ENCODE measurements around the gene CLCN7.

CLCN7 gene

DNA sequence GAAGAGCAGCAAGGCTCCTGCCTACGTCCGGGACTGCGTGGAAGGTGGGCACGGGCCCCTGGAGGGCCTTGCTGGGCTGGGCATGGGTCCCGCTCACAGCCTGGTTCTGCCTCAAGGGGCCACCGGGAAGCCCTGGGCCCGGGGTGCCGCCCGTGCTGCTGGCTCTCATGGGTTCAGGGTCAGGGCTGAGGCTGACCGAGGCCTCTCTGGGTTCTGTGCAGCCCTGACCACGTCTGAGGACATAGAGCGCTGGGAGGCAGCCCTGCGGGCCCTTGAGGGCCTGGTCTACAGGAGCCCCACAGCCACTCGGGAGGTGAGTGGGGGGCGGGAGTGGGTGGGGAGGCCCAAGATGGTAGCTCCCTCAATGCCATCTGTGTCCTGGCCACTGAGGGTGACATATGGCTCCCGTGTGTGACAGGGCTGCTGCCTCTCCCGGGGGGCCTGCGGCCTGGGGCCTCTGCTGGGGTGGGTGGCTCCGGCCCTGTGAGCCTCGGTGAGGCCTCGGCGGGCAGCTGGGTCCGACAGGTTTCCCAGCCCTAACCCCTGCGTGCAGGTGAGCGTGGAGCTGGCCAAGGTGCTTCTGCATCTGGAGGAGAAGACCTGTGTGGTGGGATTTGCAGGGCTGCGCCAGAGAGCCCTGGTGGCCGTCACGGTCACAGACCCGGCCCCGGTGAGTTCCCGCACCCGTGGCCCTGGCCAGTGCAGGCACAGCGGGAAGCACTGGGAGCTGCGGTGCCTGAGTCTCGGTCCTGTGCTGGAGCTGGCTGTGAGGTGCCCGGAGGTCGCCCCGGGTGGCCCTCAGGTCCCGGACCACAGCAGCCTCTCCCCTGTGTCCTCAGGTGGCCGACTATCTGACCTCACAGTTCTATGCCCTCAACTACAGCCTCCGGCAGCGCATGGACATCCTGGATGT is 27.5 kb upstream of the CLCN7 start:
- Histone ChIP-seq H3K4me3 (ENCODE audit: low read length in 2 of 2) (no peak overlapping the region), H3K36me3 (ENCODE audit: control insufficient read depth in 2 of 2, insufficient read depth in 2 of 2, low read length in 2 of 2) (peaks cover 6 to 40% of the 10 kb centered on the region in 2 donors), H3K9me3 (ENCODE audit: control insufficient read depth in 2 of 2, low read length in 2 of 2) (no peaks in the 10 kb centered on the region), H3K27ac (ENCODE audit: low read depth in 2 of 2, low read length in 2 of 2) (no peak overlapping the region), H3K4me1 (ENCODE audit: control insufficient read depth in 2 of 2, insufficient read depth in 2 of 2, low read length in 2 of 2) (no peaks in the 10 kb centered on the region), H3K9ac (ENCODE audit: low read depth in 1 of 2, low read length in 2 of 2) (no peak overlapping the region), H3K27me3 (ENCODE audit: control insufficient read depth in 2 of 2, insufficient read depth in 2 of 2, low read length in 2 of 2) (no peaks in the 10 kb centered on the region)

DNA sequence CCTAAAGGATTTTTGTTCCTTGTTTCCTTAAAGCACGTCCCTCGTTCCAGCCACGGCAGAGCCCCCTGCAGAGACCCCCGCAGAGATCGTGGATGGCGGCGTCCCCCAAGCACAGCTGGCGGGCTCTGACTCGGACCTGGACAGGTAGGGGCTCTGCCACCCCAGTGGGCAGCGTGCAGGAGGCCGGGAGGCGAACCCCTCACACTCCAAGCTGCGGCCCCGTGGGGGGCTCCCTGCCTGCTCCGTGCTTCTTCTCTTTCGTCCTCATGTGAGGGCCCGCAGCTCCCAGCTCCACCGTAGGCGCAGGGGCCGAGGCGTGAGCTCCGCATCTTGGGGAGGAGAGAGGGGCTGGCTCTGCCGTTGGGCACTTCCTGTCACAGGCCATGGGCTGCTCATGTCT is 26.8 kb upstream of the CLCN7 start:
- Histone ChIP-seq H3K4me3 (ENCODE audit: low read length in 2 of 2) (no peak overlapping the region), H3K9ac (ENCODE audit: low read depth in 1 of 2, low read length in 2 of 2) (no peak overlapping the region), H3K9me3 (ENCODE audit: control insufficient read depth in 2 of 2, low read length in 2 of 2) (no peaks in the 10 kb centered on the region), H3K27me3 (ENCODE audit: control insufficient read depth in 2 of 2, insufficient read depth in 2 of 2, low read length in 2 of 2) (no peaks in the 10 kb centered on the region), H3K36me3 (ENCODE audit: control insufficient read depth in 2 of 2, insufficient read depth in 2 of 2, low read length in 2 of 2) (peaks cover 12 to 47% of the 10 kb centered on the region in 2 donors), H3K27ac (ENCODE audit: low read depth in 2 of 2, low read length in 2 of 2) (no peak overlapping the region), H3K4me1 (ENCODE audit: control insufficient read depth in 2 of 2, insufficient read depth in 2 of 2, low read length in 2 of 2) (no peaks in the 10 kb centered on the region)

- Histone ChIP-seq H3K27me3 (ENCODE audit: control insufficient read depth in 2 of 2, insufficient read depth in 2 of 2, low read length in 2 of 2) (no peaks in the 10 kb centered on the region), H3K4me3 (ENCODE audit: low read length in 2 of 2) (no peak overlapping the region), H3K9me3 (ENCODE audit: control insufficient read depth in 2 of 2, low read length in 2 of 2) (no peaks in the 10 kb centered on the region), H3K36me3 (ENCODE audit: control insufficient read depth in 2 of 2, insufficient read depth in 2 of 2, low read length in 2 of 2) (peaks cover 13 to 48% of the 10 kb centered on the region in 2 donors), H3K27ac (ENCODE audit: low read depth in 2 of 2, low read length in 2 of 2) (no peak overlapping the region), H3K4me1 (ENCODE audit: control insufficient read depth in 2 of 2, insufficient read depth in 2 of 2, low read length in 2 of 2) (no peaks in the 10 kb centered on the region), H3K9ac (ENCODE audit: low read depth in 1 of 2, low read length in 2 of 2) (no peak overlapping the region)
Observed at GRCh38 chr16:1500465-1501150, 25.8 kb upstream of the CLCN7 start.

- H3K9ac ChIP-seq (ENCODE audit: low read depth in 1 of 2, low read length in 2 of 2): no peak overlapping the region
- no peak overlapping the region for H3K27ac ChIP-seq (ENCODE audit: low read depth in 2 of 2, low read length in 2 of 2)
- no peaks in the 10 kb centered on the region for H3K9me3 ChIP-seq (ENCODE audit: control insufficient read depth in 2 of 2, low read length in 2 of 2)
- peaks cover 15 to 50% of the 10 kb centered on the region in 2 donors for H3K36me3 ChIP-seq (ENCODE audit: control insufficient read depth in 2 of 2, insufficient read depth in 2 of 2, low read length in 2 of 2)
- H3K4me1 ChIP-seq (ENCODE audit: control insufficient read depth in 2 of 2, insufficient read depth in 2 of 2, low read length in 2 of 2): no peaks in the 10 kb centered on the region
- H3K27me3 ChIP-seq (ENCODE audit: control insufficient read depth in 2 of 2, insufficient read depth in 2 of 2, low read length in 2 of 2): no peaks in the 10 kb centered on the region
- H3K4me3 ChIP-seq (ENCODE audit: low read length in 2 of 2): no peak overlapping the region
Observed at GRCh38 chr16:1499756-1500464, 25.1 kb upstream of the CLCN7 start.

GRCh38 chr16:1498899-1499676 is 24.3 kb upstream of the CLCN7 start:
- Histone ChIP-seq H3K9ac (ENCODE audit: low read depth in 1 of 2, low read length in 2 of 2) (no peak overlapping the region), H3K27me3 (ENCODE audit: control insufficient read depth in 2 of 2, insufficient read depth in 2 of 2, low read length in 2 of 2) (no peaks in the 10 kb centered on the region), H3K4me1 (ENCODE audit: control insufficient read depth in 2 of 2, insufficient read depth in 2 of 2, low read length in 2 of 2) (peaks cover 2 to 8% of the 10 kb centered on the region in 2 donors), H3K4me3 (ENCODE audit: low read length in 2 of 2) (no peak overlapping the region), H3K27ac (ENCODE audit: low read depth in 2 of 2, low read length in 2 of 2) (no peak overlapping the region), H3K36me3 (ENCODE audit: control insufficient read depth in 2 of 2, insufficient read depth in 2 of 2, low read length in 2 of 2) (peaks cover 17 to 52% of the 10 kb centered on the region in 2 donors), H3K9me3 (ENCODE audit: control insufficient read depth in 2 of 2, low read length in 2 of 2) (no peaks in the 10 kb centered on the region)

DNA sequence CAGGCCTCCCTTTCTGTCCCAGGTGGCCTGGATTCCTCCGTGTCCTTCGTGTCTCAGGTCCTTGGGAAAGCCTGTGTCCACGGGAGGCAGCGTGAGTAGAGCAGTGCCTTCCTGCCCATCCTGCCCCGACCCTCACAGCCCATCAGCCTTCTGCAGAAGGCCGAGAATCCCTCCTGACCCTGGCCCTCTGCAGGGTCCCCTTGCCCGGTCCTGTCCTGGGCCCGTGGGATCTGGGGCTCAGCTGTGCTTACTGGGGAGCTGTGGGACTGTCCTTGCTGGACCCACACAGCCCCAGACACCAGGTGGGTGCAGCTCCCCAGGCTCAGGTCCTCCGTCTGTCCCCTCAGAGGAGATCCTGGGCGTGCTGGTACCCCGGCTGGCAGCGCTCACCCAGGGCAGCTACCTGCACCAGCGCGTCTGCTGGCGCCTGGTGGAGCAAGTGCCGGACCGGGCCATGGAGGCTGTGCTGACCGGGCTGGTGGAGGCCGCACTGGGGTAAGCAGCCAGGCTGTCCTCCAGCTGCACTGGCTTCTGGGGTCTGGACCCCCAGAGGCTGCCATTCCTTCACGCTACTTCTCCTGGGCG is 22.3 kb upstream of the CLCN7 start:
- no peak overlapping the region for H3K27ac ChIP-seq (ENCODE audit: low read depth in 2 of 2, low read length in 2 of 2)
- peaks cover 14 to 42% of the 10 kb centered on the region in 2 donors for H3K36me3 ChIP-seq (ENCODE audit: control insufficient read depth in 2 of 2, insufficient read depth in 2 of 2, low read length in 2 of 2)
- H3K9ac ChIP-seq (ENCODE audit: low read depth in 1 of 2, low read length in 2 of 2): no peak overlapping the region
- H3K27me3 ChIP-seq (ENCODE audit: control insufficient read depth in 2 of 2, insufficient read depth in 2 of 2, low read length in 2 of 2): no peaks in the 10 kb centered on the region
- H3K9me3 ChIP-seq (ENCODE audit: control insufficient read depth in 2 of 2, low read length in 2 of 2): no peaks in the 10 kb centered on the region
- H3K4me1 ChIP-seq (ENCODE audit: control insufficient read depth in 2 of 2, insufficient read depth in 2 of 2, low read length in 2 of 2): peaks cover 15% of the 10 kb centered on the region in 2 donors
- no peak overlapping the region for H3K4me3 ChIP-seq (ENCODE audit: low read length in 2 of 2)

GRCh38 chr16:1496464-1496863 is 21.6 kb upstream of the CLCN7 start:
- Histone ChIP-seq H3K4me3 (ENCODE audit: low read length in 2 of 2) (no peak overlapping the region), H3K4me1 (ENCODE audit: control insufficient read depth in 2 of 2, insufficient read depth in 2 of 2, low read length in 2 of 2) (peaks cover 15% of the 10 kb centered on the region in 2 donors), H3K36me3 (ENCODE audit: control insufficient read depth in 2 of 2, insufficient read depth in 2 of 2, low read length in 2 of 2) (peaks cover 10 to 36% of the 10 kb centered on the region in 2 donors), H3K9ac (ENCODE audit: low read depth in 1 of 2, low read length in 2 of 2) (no peak overlapping the region), H3K27ac (ENCODE audit: low read depth in 2 of 2, low read length in 2 of 2) (no peak overlapping the region), H3K27me3 (ENCODE audit: control insufficient read depth in 2 of 2, insufficient read depth in 2 of 2, low read length in 2 of 2) (no peaks in the 10 kb centered on the region), H3K9me3 (ENCODE audit: control insufficient read depth in 2 of 2, low read length in 2 of 2) (no peaks in the 10 kb centered on the region)

- H3K27ac ChIP-seq (ENCODE audit: low read depth in 2 of 2, low read length in 2 of 2): no peak overlapping the region
- no peaks in the 10 kb centered on the region for H3K9me3 ChIP-seq (ENCODE audit: control insufficient read depth in 2 of 2, low read length in 2 of 2)
- peaks cover 10 to 30% of the 10 kb centered on the region in 2 donors for H3K36me3 ChIP-seq (ENCODE audit: control insufficient read depth in 2 of 2, insufficient read depth in 2 of 2, low read length in 2 of 2)
- no peaks in the 10 kb centered on the region for H3K27me3 ChIP-seq (ENCODE audit: control insufficient read depth in 2 of 2, insufficient read depth in 2 of 2, low read length in 2 of 2)
- peaks cover 15% of the 10 kb centered on the region in 2 donors for H3K4me1 ChIP-seq (ENCODE audit: control insufficient read depth in 2 of 2, insufficient read depth in 2 of 2, low read length in 2 of 2)
- no peak overlapping the region for H3K4me3 ChIP-seq (ENCODE audit: low read length in 2 of 2)
- no peak overlapping the region for H3K9ac ChIP-seq (ENCODE audit: low read depth in 1 of 2, low read length in 2 of 2)
Observed at GRCh38 chr16:1495889-1496262, 21.0 kb upstream of the CLCN7 start.

DNA sequence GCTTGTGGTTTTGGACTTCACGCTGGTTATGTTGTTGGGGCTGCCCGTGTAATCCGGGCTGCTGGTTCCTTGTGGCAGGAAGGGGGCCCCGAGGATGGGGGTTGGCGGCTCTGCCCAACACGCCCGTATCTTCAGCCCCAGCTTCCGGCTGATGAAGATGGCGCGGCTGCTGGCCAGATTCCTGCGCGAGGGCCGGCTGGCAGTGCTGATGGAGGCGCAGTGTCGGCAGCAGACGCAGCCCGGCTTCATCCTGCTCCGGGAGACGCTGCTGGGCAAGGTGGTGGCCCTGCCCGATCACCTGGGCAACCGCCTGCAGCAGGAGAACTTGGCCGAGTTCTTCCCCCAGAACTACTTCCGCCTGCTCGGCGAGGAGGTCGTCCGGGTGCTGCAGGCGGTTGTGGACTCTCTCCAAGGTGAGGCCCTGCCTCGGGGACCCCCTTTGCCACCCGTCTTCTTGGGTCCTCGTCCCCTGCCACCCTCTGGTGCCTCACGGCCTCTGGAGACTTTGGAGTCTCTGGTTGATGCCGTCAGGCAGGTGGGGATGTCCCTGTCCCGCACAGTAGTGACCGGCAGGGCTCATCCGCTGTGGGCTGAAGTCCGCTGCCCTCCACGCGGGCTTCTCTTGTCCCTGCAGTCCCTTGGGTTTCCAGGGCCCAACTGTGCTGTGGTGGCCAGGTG is 20.5 kb upstream of the CLCN7 start:
- Histone ChIP-seq H3K27me3 (ENCODE audit: control insufficient read depth in 2 of 2, insufficient read depth in 2 of 2, low read length in 2 of 2) (no peaks in the 10 kb centered on the region), H3K4me1 (ENCODE audit: control insufficient read depth in 2 of 2, insufficient read depth in 2 of 2, low read length in 2 of 2) (peaks cover 15% of the 10 kb centered on the region in 2 donors), H3K9me3 (ENCODE audit: control insufficient read depth in 2 of 2, low read length in 2 of 2) (no peaks in the 10 kb centered on the region), H3K36me3 (ENCODE audit: control insufficient read depth in 2 of 2, insufficient read depth in 2 of 2, low read length in 2 of 2) (peaks cover 10 to 27% of the 10 kb centered on the region in 2 donors), H3K4me3 (ENCODE audit: low read length in 2 of 2) (no peak overlapping the region), H3K27ac (ENCODE audit: low read depth in 2 of 2, low read length in 2 of 2) (no peak overlapping the region), H3K9ac (ENCODE audit: low read depth in 1 of 2, low read length in 2 of 2) (no peak overlapping the region)
